Stimulated activated CD8-positive, alpha-beta memory T cell treated with anti-CD3 and anti-CD28 coated beads, Interleukin-7, amount 100 ng/mL, for 1 hour (primary cell): ENCODE measurements around the gene EML1.
"Not testable (repeated sequence)": the region's sequence is repeated elsewhere in the genome, so short reads cannot be mapped to it uniquely, and the experiment has no call there.

Experiments used
- DNase-seq, 2 donors: peaks; one replicate each; pipeline ENCODE4 v3.0.0-alpha.2; 2020; ENCODE audit warnings: low read depth in 2 of 2

The EML1 gene

DNA sequence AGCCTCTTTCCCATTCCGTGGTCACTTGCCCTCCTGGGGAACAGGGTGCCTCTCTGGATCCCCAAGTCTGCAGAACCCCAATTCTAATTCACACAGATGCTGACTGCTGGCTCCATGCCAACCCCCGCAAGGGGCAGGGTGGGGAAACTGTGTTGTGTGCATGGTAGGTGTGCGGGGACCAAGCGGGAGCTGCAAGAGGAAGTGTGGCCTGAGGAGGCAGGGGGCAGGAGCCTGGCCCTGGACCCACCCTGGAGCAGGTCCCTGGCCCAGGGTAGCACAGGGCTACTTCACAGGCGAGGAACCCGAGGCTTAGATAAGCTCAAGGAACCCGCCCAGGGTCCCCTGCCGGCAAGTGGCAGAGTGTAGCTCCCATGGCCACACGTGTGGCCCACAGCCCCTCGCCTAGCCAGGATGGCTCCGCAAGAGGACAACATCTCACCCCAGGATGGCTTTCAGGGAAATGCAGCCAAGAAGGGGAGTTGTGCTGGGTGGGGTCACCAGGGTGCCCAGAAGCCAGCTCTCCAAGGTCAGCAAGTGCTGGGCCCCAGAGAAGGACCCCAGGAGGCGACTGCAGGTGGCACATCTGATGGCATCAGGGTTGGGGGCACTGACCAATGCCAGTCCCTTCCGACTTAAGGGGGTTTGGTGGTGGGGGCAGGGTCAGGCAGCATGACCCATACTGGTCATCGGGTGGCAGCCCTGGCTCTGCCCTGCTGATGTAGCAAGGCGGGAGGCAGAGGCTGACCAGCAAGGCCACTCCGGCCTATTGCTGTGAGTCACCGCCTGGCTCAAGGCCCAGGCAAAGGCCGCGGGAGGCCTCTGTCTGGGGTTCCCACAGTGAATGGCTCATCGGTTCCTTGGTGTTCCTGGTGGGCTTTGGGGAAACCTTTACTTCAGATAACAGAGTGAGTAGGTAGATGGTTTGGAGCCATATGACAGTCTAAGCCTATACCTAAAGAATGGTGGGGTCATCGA, 37.3 kb upstream of the EML1 start:
- no peak for DNase-seq

DNA sequence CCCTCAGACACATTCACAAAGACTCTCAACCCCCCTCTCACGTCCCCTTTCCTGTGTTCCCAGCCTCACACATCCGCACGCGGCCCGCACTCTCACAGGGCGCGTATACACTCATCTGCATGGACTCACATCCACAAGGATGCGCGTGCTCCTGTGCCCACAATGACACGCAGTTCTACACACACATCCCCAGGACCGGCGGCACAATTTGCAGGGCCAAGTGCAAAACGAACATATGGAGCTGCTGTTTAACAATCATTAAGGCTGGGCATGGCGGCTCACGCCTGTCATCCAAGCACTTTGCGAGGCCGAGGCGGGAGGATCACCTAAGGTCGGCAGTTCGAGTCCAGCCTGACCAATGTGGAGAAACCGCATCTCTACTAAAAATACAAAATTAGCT, 36.4 kb upstream of the EML1 start:
- no peak for DNase-seq

GRCh38 chr14:99757331-99758070, 35.7 kb upstream of the EML1 start:
- no peak for DNase-seq

DNA sequence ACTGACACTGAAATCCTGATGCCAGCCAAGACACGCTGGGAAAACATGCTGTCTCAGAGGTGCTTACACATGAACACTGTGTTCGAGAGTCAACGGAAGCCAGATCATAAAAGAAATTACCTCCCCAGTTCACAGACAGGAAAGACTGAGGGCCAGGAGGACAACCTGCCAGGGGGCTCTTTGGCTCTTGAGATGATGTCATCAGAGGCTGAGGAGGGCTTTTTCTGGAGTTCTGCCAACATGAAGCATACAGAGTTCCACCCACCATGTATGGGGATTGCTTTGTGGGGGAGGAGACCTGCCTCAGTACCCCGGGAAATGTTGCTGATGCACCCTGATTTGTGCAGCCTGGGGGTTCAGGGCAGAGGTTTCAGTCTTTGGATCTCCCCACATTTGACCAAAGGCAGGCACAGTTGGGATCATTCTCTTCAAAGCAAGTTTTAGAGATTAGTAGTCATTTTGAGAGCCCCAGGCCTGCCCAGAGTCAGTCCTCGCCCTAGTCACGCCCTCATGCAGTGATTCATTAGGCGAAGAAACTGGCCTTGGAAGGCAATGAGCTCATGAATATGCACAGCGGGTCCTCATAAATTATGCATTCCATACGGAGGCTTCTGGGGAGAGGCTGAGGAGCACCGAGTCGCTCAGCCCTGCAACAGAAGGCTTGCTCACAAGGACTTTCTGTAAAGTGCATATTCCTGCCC, 34.9 kb upstream of the EML1 start:
- no peak for DNase-seq

DNA sequence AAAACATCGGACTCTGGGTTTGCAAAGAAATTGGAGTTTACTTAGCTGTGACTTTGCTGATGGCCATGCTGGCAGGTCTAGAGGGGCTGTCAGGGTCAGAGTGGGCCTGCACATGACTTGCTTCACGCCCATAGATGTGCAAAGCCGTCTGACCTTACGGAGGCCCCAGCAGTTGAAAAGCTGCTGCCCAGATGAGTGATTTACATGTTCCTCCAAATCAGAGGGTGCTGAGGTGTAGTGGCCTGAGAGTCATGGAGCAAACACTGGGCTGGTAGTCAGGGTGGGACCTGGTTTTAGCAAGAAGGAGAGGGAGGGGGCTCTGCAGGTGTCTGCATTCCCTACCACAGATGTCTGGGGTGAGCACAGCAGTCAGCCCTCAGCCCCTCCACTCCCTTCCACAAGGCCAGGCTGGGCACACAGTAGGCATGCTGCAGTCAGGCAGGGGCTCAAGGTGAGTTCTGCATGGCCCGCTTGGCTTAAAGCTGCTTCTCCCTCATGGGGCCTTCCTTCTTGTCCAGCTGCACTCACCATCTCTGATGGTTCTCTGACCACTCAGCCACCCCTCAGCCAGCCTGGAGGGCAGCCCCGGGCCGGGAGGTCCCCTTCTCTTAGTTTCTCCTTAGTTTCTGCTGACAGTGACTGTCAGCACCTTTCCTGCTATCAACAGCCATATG, 34.2 kb upstream of the EML1 start:
- DNase-seq, result no peak

- DNase-seq, result no peak
Observed at GRCh38 chr14:99759546-99759925, 33.7 kb upstream of the EML1 start.

- DNase-seq, result no peak
Observed at GRCh38 chr14:99760817-99761216, 32.4 kb upstream of the EML1 start.

DNA sequence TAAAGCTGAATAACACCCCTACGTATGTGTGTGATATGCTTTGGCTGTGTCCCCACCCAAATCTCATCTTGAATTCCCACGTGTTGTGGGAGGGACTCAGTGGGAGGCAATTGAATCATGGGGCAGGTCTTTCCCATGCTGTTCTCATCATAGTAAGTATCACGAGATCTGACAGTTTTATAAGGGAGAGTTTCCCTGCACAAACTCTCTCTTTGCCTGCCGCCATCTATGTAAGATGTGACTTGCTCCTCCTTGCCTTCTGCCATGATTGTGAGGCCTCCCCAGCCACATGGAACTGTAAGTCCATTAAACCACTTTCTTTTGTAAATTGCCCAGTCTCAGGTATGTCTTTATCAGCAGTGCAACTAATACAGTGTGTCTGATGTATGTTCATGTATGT, 30.3 kb upstream of the EML1 start:
- DNase-seq, result not testable (repeated sequence)

- DNase-seq, result no peak
Observed at GRCh38 chr14:99763527-99764221, 29.5 kb upstream of the EML1 start.

DNA sequence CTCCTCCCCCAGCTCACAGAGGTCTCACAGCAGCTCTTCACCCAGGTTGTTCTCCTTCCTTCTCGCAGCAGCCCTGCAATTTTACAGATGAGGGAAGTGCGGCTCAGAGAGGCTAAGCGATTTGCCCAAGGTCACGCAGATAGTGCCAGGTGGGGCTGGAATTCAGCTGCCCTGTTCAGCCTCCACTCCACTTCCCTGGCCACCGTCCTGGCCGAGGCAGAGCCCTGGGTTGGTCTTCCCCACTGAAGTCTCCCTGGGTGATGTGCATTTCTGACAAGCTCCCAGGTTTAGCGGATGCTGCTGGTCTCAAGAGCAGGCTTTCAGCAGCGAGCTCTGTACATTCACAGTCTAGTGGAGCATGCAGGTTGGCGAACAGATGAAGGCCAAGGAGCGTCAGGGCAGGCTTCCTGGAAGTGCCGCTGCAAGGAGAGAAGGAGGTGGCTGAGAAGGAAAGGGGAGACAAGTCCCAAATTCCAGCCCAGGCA, 28.9 kb upstream of the EML1 start:
- no peak for DNase-seq

- DNase-seq, result no peak
Observed at GRCh38 chr14:99768381-99768780, 24.8 kb upstream of the EML1 start.

DNA sequence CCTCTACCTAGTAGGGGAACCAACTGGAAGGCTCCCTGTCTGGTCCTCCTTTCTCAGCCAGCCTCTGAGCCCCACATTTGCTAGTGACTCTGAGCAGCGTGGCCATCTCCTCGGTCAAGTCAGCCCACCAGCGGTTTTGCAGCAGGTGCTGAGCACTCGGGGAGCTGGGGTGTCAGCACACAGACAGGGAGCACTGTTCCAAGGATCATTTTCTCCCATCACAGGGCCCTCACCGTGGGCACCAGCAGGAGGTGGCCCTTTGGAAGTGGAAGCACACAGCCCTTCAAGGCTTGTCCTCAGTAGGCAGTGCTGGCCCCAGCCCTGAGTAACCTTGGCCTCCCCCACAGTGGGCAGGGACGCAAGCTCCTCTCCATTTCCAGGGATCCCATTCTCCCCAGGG, 24.1 kb upstream of the EML1 start:
- DNase-seq, result no peak

DNA sequence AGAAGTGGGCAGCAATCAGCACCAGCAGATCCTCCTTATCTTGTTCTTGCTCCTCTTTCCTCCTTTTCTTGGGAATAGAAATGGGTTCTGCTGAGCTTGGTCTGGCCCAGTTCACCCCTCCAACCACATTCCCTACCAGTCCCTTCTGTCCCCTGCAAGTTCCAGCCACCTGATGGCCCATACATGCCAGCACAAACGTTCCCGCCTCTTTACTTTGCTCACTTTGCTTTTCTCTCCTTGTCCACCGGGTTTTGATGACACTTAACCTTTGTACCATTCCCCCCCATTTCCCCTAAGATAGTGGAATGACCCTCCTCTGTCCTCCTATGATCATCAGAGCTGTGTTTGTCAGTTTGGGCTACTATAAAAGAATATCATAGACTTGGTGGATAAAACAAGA, 23.4 kb upstream of the EML1 start:
- no peak for DNase-seq

DNA sequence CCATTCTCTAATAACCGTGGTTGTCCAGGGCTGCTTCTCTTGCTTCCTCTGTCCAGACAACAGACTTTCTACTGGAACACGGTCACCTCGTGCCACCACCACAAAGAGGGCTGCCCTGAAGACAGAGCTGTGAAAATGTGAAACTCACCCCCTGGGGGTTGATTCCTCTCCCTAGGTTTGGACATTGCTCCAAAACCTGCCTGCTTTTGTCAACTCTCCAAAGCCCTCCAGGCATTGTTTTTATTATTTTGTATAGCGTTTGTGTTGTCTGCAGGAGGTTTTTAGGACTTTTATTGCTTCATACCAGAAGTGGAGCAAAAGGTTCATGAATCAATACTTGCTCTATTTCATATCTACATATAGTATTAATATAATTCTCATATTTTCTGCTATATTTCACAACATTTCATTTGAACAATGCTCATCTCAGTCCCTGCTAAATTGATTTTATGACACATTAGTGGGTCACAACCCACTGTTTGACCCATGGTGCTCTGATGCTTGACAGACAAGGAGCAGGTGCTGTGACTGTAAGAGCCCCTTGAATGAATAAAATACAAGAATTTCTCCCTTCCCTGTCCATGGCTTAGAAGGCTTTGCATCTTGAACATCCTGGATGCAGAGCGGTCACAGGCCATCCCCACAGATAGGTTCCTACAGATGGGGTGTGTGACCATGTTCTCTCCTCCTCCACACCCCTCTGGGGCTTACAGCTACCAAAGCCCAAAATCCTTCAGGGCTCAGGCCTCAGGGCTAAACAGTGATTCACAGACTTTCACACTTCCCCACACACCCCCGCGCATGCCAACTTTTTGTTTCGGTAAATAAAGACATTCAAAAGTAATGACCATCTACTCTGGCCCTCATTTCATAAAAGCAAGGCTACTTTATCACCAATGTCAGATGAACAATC, 20.6 kb upstream of the EML1 start:
- DNase-seq, result no peak

- DNase-seq, result no peak
Observed at GRCh38 chr14:99773521-99774497, 19.4 kb upstream of the EML1 start.

DNA sequence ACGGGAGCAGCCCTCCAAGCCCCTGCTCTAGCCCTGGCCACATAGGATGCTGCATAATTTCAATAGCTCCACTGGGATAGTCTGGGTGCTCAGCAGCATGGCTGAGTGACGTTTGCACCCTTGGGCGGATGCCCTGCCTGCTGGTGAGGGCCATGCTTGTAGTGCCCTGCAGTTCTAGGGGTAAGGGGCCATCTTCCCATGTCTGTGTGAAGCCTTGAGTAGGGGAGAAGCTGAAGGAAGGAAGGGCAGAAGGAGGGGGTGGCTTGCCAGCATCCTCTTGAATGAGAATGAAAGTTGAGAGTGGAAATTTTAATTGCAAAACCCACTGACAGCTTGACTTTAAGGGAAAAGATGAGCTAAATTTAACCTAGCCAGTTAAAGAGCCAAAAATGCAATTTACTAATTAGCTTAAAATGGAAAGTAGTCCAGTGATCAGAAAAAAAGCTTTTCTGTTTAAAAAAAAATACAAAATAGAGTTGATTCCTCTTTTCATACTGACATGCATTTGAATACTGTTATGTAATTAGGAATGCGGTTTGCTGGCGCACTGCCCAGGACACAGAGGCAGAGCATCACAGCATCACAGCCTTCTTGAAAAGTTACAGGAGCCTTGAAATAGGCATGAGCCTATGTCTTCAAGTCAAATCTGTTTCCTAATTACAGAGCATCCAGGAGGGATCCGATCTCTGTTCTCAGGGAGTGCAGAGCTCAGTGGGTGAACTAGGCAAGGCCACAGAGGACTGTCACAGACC, 18.5 kb upstream of the EML1 start:
- DNase-seq, result no peak

- no peak for DNase-seq
Observed at GRCh38 chr14:99775351-99775750, 17.9 kb upstream of the EML1 start.

DNA sequence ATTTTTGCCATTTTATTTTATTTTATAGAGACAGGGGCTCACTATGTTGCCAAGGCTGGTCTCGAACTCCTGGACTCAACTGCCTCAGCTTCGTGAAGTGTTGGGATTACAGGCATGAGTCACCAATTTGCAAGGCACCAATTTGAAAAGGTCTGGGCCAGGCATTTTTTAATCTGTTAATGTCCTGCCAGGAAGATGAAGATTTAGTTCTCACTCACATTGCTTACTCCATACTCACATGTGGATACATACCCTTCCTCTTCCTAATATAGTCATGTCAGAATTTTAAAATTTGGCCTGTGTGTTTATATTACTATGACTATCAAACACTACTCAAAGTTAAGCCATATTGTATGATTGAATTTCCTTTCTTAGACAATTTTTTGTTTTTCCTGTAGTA, 15.3 kb upstream of the EML1 start:
- DNase-seq, result no peak
